Lung microvascular endothelial cell (primary cell): ENCODE measurements around the gene NFYB. TPM values are rescaled to one million over a fixed set of nuclear protein-coding genes. Genes with fewer than 3 reads are reported as not detected.
"Not testable (repeated sequence)": the region's sequence is repeated elsewhere in the genome, so short reads cannot be mapped to it uniquely, and the experiment has no call there.

Experiments used
- DNase-seq, 2 donors: peaks; one replicate each; pipeline versions ENCODE4 v3.0.0 to v3.0.0-alpha.2; 2010; ENCODE audit warnings: low read depth in 2 of 2
- total RNA-seq: library from RNA; depleted of rRNA; stranded (reverse); fragments of >200 nt; gene quantifications from 2 replicates; pipeline ENCODE4 v1.2.1, GENCODE V29; 2014

The NFYB gene
- total RNA-seq, 1 donor from 2014 or later, result 11.7 TPM

DNA sequence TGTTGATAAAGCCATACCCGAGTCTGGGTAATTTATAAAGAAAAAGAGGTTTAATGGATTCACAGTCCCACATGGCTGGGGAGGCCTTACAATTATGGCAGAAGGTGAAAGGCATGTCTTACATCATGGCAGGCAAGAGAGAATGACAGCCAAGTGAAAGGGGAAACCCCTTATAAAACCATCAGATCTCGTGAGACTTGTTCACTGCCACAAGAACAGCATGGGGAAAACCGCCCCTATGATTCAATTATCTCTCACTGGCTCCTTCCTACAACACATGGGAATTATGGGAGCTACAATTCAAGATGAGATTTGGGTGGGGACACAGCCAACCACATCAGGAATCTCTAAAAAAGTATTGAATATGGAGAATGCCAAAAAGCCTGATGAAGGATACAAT is 25.0 kb upstream of the NFYB start:
- not testable (repeated sequence) for DNase-seq

DNA sequence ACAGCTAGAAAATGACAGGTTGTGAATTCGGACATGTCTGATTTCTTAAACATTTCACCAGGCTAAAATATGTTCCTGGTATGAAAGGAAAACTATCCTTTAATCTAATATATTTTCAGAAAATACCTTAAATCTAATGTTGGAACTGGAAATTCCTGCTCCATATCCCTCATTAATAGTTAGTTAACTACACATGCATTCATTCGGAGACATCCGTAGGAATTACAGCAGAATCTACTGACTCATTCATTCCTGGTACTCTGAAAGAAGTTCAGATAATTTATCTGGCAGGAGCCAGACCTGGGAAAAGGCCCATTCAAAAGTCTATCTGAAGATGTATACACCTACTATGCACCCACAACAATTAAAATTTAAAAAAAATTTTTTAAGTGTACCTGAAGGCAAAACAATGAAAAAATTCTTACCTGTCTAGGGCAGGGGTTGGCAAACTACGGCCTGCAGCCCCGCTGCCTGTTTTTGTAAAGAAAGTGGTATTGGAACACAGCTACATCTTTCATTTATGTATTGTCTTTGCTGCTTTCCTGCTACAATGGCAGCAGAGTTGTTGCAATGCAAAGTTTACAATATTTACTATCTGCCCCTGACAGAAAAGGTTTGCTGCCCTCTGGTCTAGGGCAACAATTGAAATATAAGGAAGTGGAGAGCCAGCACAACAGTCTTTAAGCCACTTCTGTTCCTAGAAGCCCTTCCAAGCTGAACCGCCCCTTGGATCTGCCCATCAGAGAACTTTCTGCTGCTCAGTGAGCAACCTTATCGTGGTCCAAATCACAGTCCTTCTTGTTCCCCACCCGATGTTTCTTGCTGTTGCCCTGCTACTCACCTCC is 17.9 kb upstream of the NFYB start:
- no peak for DNase-seq

DNA sequence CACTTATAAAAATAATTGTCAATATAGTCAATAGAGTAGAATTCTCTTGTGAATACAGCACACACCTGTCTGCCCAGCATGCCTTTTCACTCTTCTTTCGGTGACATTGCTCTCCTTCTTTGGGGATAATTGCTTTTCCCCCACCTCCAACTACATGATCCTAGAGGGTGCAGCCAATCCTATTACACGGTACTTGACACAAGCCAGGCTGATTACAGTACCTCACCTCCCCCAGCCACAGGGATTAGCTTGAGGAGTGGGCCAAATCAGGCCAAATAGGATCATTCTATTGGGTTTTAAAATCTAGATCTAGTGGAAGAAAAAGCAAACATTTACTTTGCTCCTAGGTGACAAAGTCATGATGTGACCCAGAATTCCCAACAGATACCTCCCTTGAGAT is 16.8 kb upstream of the NFYB start:
- no peak for DNase-seq

DNA sequence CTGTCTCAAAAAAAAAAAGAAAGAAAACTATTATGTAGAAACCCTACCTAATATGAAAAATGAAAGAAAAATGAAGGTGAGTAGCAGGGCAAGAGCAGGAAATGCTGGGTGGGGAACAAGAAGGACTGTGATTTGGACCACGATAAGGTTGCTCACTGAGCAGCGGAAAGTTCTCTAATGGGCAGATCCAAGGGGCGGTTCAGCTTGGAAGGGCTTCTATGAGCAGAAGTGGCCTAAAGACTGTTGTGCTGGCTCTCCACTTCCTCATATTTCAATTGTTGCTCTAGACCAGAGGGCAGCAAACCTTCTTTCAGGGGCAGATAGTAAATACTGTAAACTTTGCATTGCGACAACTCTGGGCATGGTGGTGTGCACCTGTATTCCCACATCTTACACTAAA is 16.3 kb upstream of the NFYB start:
- no peak for DNase-seq

DNA sequence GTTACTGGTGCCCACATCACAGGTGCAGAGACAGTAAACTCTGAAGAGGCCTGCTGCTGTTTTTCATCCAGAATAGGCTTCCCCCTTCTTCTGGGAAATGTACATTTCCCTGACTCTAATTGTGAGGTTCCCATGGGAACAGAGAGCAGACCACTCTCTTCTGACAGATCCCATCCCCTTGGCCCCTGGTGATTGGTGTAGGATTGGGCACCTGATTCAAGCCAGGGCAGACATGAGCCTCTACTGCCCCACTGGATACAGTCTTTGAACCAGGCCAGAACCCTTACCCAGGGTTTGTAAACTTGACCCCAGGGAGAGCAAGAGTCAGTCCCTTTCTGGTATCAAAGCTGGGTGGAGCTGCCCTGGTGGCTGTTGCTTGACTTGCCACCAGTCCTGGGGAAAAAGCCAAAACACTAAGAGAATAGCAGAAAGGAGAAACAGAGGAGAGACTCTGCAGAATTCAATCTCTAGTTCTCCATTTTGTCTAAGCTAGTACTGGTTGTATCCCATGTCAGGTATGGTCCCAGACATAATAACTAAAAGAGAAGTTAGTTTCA is 14.8 kb upstream of the NFYB start:
- DNase-seq, result no peak

DNA sequence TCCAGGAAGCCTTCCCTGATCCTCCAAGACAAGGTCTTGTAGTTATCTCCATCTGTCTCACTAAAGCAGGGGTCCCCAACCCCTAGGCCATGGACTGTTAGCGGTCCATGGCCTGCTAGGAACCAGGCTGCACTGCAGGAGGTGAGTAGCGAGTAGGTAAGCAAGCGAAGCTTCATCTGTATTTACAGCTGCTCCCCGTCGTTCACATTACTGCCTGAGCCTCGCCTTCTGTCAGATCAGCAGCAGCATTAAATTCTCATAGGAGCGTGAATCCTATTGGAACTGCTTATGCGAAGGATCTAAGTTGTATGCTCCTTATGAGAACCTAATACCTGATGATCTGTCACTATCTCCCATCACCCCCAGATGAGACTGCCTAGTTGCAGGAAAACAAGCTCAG is 12.4 kb upstream of the NFYB start:
- DNase-seq, result no peak

DNA sequence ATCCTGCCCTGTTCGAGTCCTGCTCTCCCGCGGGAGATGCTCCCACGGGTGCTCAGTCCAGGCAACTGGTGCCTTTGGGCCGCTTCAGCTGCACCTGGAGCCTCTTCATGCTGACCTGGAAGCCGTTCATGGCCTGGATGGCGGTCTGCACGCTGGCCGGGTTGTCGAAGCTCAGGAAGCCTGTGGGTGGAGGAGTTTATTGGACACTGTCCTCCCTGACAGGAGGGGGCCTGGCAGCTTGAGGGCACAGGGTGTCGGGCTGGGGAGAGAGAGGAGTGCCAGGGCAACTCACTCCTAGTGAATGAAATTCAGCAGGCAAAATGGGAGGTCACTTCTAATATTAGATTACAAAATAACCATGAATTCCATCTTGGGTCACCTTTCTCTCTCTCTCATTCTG is 9.3 kb upstream of the NFYB start:
- DNase-seq, result no peak

DNA sequence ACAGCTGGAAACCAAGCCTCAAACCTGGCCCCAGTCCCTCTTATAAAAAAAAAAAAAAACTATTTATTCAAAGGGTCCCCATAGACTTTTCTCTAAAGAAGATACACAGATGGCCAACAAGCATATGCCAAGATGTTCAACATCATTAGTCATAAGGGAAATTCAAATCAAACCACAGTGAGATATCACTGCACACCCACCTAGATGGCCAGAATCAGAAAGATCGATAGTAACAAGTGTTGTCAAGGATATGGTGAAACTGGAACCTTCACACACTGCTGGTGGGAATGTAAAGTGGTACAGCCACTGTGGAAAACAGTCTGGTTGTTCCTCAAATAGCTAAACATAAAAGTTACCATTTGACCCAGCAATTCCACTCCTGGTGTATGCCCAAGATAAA is 5.9 kb upstream of the NFYB start:
- no peak for DNase-seq

DNA sequence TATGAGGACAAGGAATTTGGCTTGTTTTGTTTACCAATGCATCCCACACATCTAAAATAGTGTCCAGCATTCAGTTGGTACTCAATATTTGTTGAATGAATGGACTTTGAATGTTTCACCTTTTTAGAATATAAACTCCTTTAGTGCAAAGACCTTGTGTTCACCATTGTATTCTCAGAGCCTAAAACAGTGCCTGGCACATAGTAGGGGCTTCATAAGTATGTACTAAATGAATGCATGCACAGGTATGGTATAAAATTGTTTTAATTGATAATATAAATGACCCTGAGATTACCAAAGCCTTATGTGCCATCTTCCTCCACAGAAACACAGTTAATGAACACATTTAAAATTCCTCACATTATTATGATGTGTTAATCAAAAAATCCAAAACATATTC is 5.0 kb upstream of the NFYB start:
- no peak for DNase-seq

DNA sequence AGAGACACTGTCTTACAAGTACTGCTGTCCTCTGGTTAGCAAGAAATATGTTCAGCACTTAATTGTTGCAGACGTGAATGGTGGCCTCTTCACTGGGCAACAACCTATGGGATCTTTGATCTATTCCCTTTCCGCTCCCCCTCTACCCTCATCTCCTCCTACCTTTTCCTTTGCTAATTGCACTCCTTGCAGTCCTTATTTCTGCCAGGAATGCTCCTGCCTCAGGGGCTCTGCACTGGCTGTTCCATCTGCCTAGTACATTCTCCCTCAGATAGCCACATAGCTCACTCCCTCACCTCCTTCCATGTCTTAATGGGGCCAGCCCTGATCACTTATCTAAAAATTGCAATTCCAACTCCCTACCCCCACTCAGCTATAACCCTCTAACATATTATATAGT is 4.5 kb upstream of the NFYB start:
- no peak for DNase-seq

DNA sequence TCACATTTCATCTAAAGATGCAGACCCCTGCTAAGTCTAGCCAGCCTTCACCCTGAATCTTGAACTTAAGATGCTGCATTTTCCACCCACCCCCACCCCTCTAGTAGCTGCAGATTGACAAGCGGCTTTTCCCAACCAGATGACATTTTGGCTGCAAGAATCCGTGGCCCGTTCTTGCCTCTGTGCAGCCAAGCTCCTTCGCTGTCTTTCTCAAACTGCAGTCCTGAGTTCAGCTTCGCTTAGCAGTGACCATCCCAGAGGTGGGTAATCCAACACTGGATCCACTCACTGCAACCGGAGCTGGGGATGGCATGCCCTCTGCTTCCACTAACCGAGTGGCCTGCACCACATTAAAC is 765 bp upstream of the NFYB start:
- DNase-seq, result no peak

DNA sequence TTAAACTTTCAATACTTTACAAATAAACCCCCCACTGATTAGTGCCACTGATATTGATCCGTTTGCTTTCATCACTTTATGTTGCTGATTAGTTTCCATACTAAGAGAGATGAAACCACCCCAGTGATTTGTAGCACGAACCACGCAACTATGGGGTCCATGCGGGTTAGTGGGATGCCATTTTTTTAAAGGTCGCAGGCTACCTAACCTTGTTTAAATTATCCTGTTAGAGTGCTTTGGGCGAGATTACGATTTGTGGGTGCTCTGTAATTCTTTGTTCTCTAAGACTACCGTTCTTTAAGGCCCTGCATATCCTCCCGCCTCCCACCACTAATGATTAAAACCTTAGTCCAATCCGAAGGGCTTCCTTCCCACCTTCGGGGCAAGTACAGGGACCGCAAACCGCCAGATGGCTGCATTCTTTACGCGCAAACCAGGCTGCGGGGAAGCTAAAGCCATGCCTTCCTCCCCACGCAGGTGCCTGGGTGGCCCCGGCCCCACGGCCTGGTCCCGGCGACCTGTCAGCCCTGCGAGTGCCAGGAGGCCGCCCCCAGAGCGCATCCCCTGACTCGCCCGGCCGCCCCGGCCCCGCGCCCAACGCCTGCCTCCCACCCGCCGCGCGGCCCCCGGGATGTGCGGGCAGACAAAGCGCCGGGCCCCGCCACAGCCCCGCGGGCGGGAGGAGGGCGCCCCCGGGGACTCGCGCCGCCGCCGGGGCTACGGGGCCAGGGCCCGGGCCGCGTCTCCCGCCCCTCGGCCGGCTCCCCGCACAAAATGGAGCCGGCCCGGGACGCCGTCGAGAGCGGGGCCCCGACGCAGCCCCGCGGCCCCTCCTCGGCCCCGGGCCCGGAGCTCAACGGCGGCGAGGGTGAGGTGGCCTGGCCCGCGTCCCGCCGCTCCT is 759 bp downstream of the NFYB start:
- DNase-seq, result peak; percentile 35 to 59

DNA sequence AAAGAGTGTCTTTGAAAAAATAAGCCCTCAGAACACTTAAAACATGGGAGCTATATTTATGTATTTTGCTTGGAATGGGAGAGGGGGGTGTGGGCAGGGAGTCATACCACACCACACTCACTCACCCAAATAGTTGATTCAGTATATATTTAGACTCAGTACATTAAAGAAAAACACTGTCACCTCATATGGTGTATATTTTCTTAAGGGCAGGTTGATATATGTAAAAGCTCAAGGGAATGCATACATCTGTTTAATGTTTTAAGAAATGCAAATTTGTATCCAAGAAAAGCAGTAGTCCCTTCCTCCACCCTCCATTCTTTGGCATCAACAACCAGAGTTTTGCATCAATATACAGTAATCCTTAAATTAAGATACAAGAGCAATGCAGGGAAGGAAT is 1.4 kb downstream of the NFYB start:
- DNase-seq, result no peak

DNA sequence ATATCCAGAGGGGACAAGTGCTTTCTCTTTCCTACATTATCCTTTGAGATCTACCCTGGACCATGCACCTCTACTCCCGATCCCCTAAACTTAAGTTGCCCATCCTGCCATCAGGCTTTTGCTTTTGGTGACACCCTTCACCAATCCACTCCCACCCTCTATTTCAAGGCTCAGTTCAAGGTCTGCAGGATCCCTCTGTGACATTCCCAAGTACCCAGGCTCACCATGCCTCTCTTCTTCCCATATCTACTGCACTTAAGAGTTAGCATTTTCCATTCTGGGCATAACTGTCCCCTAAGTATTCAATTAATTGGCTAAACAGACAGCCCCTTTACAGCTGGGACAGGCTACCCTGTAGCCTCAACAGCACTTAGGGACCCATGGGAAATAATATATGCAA is 3.1 kb downstream of the NFYB start:
- no peak for DNase-seq

DNA sequence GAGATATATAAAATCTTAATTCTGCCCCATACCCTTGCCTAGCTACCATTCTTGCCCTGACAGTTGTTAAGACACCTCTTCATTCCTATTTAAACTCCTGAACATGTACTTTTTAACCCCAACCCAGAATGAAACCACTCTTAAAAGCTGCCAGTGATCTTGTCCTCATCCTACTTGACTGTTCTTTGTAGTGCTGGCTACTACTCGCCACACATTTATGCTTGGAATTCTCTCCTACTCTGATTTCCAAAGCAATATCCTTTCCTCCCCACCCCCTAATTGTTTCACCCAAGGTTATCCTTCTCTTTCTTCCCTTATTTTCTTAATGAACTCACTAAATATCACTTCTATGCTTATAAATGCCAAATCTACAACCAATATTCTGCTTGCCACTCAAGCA is 4.1 kb downstream of the NFYB start:
- no peak for DNase-seq

DNA sequence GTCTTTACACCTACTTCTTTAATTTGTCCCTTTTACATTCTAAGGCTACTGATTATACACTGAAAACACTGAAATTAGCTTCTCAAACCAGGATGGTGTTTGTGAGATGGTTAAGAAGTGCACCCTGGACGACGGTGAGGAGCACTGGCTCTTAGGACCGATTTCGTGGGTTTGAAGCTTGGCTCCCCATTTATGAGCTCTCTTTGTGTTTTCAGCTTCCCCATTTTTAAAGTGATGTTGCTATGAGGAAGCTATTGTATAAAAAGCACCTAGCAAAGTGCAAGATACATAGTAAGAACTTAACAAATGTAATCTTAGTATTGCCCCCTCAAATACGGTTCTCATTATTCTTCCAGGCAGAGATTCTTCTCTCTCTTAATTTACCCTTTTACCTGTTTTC is 4.7 kb downstream of the NFYB start:
- DNase-seq, result no peak

DNA sequence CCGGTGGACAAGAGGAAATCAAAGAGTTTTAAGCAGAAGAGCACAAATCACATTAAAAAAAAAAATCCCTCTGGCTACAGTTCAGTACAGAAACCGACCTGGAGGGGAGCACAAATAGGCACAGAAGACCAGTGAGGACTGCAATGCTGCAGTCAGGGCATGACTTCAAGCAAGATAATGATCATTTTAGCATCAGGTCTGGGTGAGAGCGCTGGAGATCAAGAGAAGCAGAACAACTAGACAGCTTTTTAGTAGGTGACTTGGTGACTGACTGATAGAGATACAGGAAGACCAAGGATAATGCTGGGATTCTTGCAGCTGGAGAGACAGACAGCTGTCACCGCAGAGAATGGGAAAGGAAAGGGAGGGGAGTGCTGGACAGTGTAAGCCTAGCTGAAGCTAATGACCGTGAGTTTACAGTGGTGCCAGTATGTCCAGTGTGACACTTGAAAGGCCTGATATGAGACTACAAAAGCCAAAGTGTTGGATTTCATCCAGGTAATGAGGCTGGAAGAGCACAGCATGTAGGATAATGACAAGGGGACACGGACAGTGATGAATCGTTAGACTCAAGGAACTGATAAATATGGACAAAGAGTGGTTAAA is 5.6 kb downstream of the NFYB start:
- peak in 1 of 2 donors; percentile 8 for DNase-seq

DNA sequence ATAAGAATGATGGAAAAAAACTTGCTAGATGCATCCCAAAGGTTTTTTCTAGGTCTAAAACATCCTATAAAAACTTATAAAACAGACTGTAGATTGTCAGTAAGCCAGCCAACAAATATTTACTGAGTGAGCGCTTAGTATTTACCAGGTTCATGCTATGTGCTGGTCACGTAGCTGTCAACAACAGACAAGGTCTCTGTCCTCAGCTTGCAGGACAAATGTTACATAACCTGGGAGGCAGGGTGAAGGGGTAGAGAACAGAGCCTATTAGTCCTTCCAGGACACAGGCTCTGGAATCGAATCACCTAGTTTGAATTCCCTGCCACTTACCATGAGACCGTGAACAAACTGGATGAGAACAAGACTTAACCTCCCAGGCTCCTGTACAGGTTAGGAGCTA is 6.4 kb downstream of the NFYB start:
- no peak for DNase-seq

DNA sequence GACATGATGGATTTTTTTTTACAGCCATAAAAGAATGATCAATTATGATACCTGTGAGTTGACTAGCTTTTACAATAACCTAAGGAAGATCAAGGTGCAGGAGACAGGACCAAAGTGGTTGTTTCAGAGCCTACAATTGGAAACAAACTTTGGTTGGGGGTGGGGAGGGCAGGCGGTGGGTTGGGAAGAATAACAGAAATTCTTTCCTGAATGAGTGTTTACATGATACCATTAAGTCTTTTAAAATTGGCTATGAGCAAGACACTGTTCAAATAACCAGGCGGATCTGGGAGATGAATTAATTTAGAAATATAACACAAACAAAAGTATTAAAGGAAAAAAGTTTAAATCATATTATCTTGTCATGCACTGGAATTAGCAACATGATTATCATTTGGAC is 7.2 kb downstream of the NFYB start:
- no peak for DNase-seq

DNA sequence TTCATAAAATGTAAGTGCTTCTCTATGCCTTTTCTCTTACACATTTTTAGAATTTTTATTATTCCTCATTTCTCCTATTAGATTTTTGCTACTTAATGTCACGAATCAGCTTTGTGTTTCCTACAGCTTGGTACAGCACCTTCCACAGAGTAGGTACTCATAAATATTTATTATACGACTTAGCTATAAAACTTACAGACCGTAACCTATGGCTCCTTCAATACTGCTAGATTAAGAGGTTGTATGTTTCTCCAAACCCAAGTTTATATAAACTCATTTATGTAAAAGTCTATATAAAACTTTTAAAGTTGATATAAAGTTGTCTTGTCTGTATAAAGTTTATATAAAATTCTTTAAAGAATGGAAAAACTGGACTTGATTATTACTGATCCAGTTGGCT is 11.5 kb downstream of the NFYB start:
- DNase-seq, result no peak

DNA sequence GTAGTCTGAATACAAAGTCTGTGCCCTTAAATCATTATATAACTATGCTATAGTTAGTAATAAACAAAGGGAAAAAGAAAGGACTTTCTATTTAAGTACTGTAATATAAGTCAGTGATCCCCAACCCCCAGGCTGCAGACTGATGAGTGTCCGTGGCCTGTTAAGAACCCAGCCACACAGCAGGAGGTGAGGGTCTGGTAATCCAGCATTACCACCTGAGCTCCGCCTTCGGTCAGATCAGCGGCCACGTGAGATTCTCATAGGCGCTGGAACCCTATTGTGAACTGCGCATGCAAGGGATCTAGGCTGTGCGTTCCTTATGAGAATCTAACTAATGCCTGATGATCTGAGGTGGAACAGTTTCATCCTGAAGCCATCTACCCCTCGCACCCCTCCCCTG is 15.7 kb downstream of the NFYB start:
- no peak for DNase-seq

DNA sequence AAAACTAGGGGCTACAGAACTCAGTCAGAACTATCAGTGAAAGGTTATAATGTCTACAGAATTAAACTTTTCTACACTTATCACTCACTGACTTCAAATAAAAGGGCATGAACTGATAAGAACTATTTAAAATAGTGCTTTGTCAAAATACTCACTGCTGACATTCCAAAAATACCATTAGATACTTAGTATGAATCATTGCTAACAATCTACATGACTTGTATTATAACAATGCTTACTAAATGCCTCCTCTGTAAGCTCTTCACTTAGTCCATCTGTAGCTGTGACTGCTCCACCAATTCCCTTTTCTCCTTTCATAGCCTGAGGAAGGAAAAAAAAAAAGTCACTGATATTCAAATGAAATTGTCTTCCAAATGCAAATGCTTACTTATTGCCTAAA is 17.0 kb downstream of the NFYB start:
- DNase-seq, result peak; percentile 21 to 58
